NOMO-1 (cell line): ENCODE data around the gene DIP2B.

Source experiments
- DNase-seq, 2 experiments: peaks; one replicate each; lab custom pipeline; 2025; ENCODE audit not compliant: unreplicated experiment in 2 of 2; lab: John Stamatoyannopoulos, UW

Gene DIP2B

DNA sequence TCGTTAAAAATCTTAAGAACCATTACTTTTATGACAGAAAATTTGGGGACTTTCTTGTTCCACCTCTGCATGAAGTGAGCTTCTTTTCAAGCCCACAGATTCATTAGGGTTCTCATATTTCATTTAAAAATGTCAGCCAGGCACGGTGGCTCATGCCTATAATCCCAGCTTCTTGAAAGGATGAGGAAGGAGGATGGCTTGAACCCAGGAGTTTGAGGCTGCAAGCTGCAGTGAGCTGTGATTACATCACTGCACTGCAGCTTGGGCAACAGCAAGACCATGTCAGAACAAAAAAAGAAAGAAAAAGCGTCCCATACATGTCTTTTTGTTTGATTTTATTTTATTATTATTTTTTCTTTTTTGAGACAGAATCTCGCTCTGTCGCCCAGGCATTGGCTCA lies 215.7 kb downstream of the DIP2B start:
- DNase-seq = no peak

DNA sequence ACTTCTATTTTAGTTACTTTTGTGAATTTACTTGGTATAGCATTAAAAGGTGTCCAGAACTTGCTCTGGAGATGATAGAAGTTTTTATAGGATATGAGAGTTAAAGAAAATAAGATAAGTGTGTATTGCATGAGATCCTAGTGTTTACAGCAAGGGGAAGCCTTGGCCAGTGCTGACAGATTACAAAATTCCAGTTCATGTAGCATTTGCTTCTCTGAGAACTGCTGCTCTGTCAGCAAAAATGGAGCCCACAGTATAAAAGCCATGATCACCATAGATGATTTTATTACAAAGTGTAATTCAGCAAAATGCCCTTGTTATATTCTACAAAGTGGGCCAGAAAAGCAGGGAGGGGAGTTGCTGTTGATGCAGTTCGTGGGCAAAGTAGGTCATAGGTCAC lies 219.1 kb downstream of the DIP2B start:
- DNase-seq = no peak

DNA sequence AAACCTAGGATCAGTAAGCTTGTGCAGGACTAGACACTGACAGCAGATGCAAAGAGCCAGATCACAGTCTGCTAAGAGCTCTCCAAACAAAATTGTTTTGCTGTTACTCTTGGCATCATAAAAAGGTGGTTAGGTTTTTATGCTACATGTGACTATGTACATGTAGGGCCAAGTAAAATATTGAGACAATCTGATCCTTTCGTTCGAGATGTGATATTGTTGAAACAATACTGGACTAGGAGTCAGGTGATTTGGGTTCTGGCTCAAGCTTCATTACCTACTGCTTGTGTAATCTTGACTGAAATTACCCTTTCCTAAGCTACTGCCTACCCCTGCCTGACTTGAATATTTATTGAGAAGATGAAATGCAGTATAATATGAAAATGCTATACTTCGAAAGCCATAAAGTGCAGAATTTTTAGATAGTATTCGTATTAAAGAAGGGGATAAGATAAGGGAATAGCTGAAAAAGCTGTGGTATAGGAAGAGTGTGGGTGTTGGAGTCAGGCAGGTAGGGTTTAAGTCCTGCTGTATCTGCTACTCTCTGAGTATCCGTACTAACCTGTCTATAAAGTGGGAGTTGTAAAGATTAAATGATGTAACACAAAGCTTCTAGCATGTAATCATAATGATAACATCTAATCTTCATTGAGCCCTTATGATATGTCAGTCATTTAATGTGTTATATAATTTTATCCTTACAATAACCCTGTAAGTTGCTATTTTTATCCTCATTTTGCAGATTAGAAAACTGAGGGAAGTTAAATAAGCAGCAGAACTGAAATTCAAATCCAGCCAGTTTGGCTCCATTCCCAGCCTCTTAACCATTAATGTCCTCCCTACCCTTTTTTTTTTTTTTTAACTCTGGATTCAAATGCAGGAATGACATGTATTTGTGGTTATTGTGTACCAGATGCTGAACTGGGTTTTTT lies 220.5 kb downstream of the DIP2B start:
- DNase-seq = no peak

DNA sequence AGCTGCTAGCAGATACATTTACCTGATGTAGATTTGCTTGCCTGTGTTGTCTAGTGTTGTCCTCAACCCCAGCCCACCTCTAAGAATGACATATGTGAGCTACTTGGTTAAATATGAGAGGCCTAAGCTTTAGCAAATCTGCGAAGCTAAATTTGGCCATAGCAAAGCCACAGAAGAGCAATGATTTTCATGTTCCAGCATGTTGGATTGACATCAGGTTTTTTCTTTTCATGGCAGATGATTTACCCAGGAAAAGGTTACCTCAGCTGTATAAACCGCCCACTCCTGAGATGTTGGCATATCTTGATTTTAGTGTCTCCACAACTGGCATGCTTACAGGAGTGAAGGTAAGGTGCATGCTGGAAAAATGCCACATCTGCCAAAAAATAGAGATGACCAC lies 222.7 kb downstream of the DIP2B start:
- DNase-seq = no peak

DNA sequence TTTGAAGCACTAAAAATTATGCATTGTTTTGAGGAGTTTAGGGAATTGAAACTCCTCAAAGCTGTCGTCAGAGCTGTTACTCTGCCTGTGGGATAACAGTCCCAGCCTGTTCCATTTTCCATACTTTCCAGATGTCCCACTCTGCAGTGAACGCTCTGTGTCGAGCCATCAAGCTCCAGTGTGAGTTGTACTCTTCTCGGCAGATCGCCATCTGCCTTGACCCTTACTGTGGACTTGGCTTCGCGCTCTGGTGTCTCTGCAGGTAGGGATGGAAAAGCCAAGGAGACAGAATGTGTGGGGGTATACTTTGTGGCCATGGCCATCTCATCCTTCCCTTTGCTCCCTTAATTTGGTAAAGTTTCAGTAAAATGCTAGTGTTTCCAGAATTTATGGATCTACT lies 223.6 kb downstream of the DIP2B start:
- no peak for DNase-seq

DNA sequence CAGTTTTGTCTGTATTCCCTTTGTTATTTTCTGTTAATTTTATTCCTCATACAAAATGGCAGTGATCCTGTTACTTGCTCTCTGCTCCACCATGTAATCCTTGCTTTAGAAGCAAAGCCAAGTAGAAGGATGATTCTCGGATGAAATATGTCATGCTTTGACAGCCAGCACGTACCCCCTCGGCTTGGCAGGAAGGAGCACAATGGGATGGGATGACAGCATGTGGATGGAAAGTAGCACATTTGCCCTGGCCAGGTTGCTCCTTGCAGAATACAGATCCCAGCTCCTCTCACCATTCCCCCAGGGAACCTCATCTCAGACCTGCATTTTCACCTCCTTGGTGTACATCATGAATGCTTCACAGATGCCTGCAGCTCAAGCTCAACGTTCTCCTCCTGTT lies 224.1 kb downstream of the DIP2B start:
- DNase-seq = no peak

DNA sequence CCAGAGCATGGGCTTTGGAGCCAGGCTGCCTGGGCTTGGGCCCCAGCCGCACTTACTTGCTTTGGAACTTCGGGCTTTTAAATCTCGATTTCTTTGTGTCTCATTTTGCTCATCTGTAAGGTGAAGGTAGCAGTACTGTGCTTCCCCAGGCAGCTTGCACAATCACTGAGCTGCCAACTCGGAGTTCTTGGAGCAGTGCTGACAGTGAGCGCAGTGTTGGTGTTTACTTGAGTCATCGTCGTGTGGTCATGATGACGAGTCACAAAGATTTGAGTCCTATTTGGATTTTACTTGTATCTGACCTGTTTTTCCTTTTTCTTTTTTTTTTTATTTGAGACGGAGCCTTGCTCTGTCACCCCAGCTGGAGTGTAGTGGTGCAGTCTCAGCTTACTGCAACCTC lies 227.8 kb downstream of the DIP2B start:
- DNase-seq = no peak

DNA sequence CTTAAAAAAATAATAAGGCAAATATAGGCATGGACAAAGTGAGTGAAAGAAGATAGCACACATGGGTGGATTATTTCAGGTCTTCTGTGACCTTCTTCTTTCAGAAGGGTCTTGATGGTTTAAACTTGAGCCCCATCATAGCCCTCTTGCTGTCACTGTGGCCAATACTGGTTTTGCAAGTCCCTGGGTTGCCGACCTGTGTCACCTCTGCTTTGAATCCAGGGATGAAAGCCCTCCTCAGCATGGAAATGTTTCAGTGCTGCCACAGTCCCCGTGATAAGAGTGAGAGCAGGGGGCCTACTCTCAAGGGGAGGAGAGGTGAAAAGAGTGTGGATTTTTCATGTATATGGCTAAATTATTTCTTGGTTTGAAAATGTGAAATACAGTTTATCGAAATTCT lies 228.9 kb downstream of the DIP2B start:
- DNase-seq = no peak

DNA sequence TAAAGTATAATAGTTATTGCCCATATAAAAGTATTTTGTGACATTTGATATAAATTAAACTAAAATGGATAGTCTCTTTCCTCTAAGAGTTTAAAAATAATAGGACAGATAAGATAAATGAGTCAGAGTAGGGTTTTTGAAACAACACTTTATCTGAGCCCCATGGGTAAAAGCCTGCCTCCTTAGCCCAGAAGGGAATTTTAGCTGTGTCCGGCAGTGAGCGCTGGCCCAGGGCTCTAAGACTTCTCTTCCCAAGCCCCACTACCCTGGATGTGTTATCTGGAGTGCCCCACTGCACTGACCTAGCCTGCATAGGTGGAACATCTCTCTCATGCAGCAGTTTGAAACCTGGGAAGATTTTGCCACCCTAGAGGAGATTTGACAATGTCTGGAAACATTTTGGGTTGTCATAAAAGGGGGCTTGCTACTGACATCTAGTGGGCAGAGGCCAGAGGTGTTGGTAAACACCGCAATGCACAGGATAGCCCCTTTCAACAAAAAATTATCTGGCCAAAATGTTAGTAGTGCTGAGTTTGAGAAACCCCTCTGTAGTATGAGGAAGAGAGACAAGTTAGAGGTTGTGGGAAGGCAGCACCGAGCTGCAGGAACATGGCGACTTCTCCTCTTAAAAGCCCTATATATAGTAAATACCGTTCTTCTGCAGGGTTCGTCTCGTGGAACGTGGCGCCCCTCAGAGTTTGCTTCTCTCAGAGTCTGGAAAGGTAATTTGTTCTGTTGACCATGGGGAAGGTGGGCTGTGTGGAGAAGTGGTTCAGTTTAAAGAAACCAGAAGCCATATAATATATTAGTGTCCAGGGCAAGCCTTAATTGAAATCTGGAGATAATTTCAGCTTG lies 229.9 kb downstream of the DIP2B start:
- peak; percentile 3 to 17 for DNase-seq

DNA sequence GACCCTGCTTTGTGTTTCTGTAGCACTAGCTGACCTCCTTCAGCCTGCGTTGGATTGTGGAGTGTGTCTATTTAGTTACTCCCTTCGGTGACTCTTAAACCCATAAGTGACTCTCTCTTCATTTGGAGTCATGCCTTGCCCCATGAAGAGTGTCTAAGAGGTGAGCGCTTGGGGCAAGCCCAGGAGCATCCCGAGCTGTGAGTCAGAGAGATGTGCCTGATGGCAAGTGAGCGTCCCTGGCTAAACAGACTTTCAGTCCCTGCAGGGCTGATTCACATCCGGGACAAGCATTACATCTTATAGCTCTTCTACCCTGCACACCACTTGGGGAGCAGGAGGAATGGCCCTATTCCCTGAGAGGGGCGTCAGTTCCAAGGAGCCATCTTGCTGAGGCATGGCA lies 234.8 kb downstream of the DIP2B start:
- DNase-seq = no peak

DNA sequence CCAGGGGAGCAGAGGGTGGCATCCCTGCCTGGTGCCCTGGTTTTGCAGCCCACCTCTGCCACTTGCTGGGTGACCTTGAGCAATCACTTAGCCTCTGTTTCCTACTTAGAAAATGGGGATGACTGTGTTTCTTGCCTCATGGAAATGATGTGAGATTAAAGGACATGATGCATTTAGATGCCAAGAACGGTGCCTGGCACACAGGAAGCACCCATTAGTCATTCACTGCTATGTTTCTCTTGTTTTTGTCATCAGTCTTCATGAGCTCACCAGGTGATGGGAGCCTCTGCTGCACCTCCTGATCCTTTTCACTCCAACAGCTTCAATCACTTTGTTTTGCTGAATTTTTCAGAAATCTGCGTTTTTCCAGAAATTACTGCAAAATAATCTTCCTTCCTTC lies 235.5 kb downstream of the DIP2B start:
- DNase-seq = no peak

DNA sequence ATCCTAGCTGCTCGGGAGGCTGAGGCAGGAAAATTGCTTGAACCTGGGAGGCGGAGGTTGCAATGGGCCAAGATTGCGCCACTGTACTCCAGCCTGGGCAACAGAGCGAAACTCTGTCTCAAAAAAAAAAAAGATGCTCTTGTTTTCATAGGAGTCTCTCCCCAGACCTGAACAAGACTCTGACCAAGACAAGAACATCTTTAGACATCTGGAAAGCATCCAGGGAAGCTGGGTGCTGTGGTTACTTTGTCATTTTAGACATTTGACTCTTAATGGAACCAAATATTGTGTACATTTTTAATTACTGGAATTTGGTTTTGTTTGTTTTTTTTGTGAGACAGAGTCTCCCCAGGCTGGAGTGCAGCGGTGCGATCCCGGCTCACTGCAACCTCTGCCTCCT lies 238.0 kb downstream of the DIP2B start:
- DNase-seq = no peak

DNA sequence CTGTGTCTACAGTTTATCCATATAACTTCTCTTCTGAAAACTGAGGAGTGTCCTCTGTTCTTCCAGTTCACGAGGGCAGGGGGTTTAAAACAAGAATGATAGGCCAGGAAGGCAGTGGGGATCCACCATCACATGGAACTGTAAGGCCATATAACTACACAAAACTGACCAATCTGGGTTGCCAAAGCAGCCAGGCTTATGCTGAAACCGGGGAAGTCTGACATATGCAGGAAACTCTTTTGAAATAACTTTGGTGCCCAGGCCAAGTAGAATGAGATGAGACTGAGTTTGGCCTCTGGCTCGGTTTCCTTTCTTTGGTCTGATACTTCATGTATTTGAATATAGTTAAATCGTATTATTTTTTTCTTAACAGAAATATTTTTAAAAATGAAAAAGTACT lies 241.1 kb downstream of the DIP2B start:
- peak; percentile 55 to 70 for DNase-seq

DNA sequence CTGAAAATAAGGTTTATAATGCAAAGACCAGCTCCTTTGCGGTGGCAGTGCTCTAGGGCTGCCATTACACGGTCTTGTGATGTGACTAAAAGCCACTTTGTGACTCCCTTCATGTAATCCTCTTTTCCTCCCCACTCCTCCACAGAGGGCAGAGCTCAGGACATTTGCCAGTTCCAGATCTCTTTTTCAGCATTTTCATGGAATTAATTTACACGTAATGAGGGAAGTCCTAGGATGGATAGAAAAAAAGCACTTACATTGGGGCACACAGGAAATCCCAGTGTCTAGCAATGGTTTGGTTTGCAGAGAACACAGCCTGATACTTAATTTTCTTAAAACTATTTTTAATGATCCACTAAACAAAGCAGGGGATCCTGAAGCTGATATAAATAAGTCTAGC lies 241.6 kb downstream of the DIP2B start:
- DNase-seq = no peak

DNA sequence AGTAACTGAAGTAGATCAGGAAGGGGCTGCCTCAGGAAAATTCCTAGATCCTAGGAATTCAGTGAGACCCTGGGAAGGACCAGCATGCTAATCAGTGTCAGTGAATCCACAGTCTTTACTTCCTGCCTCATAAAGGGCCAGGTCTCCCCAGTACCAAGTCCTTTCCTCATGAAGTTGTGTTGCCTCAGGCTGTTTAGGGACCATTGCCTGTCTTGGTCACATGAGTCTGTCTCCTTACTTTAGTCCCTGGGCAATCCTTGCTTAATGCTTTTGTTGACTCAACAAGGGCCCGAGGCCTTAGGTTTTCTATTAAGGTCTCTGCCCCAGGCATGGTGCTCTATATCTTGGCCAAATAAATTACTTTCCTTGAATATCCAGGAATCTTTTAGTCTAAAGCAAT lies 243.0 kb downstream of the DIP2B start:
- DNase-seq = no peak

DNA sequence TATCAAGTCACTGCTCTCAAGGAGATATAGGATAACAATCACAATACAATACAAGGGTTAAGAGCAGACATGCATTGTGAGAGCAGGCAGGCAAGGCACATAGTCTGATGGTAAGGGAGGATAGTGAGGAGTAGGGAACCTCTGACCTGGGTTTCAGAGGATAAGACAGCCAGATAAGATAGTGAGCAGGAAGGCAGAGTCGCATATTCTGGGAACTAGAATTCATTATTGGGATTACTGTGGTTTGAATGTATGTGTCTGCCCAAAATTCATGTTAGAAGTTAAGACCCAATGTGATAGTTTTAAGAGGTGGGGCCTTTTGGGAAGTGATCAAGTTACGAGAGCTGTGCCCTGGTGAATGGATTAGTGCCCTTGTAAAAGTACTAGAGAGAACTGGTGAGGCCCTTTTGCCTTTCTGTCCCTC lies 244.7 kb downstream of the DIP2B start:
- DNase-seq = no peak

DNA sequence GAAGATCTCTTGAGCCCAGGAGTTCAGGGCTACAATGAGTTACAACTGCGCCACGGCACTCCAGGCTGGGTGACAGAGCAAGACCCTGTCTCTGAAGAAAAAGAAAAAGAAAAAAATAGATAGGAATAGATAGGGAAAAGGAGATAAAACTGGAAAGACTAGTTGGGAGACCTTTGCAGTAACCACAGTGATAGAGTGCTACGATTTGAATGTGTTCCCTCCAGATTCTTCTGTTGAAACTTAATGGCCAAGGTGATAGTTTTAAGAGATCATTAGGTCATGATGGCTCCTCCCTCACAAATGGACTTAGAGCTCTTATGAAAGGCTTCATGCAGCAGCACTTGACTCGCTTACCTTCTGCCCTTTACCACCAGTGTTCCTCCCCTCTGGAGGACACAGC lies 245.6 kb downstream of the DIP2B start:
- DNase-seq = no peak

DNA sequence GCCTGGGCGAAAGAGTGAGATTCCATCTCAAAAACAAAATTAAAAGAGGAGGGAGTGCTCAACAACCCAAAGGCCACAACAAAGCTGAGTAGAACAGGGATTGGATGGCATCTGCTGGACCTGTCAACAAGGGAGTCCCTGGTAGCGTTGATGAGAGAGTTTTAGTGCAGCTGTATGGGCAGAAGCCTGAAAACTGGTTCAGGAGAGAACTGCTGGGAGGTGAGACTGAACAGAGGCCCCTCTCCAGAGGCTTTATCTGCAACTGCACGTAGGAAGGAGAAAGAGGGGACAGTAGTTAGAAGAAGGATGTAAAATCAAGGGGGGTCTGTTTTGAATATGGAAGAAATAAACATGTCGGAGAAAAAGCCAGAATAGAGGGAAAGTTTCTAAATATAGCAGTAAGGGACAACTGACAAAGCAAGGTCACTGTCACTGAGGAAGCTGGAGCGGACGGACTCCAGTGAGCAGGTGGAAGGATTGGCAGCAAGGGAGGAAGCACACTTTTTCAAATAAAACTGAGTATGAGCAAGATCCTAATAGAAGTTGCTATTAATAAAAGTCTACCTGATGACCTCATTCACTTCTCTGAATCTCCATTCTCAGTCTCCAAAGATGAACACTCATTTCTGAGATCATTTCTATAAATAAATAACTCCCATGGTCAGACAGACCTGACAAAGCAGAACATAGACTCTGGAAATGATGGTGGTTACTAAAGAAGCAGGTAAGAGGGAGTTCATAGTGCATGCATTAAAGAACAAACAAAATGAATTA lies 247.3 kb downstream of the DIP2B start:
- no peak for DNase-seq

DNA sequence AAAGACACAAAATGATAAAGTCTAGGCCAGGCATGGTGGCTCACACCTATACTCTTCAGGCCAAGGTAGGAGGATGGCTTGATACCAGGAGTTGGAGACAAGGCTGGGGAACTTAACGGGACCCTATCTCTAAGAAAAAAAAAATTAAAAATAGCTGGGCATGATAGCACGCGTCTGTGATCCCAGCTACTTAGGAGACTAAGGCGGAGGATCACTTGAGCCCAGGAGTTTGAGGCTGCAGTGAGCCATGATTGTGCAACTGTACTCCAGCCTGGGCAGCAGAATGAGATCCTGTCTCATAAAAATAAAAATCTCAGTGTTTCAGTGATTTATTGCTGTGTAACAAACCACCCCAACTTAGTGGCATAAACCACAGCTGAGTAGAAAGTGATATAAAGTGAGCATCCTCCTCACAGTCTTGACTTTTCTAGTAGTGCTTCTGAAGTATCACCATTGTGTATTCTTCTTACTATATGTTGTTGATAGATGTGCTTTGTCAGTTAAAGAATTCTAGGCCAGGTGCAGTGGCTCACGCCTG lies 248.5 kb downstream of the DIP2B start:
- no peak for DNase-seq

DNA sequence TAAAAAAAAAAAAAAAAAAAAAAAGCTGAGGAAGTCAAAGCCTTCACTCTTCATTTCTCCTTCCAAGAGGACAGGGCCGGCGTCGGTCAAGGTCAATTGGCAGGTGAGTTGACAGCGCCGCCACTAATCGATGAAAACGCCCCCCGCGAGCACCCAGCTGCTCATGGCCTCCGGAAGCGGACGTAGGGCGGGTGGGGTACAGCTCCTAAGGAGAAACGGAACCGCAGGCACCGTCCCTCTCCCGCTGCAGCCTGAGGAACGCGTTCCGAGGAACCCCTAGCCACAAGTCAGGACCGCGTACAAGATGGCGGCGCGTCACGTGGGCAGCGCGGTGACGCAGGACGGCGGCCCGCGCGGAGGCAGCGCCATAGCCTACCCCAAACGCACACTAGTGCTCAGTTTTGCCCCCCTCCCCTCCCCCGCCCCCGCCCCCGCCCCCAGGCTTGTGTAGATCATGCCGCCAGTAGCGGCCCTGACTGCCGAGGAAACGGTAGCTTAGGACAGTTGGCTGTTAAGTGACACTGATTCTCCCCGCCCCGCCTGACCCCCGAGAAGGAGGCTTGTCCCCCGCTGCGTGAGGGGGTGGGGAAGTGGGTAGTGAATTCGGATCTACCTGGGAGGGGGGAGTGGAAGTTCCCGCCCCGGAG lies 259.0 kb downstream of the DIP2B start, which contains the start of gene ATF1:
Gene ATF1 (plus strand): TSS at position 463 of the 647 bp plus-strand sequence. CDS start 16,045 bp downstream, outside the sequence.
- peak; percentile 87 to 89 for DNase-seq
